ENCODE measurements around the gene MEX3C. TPM values are rescaled to one million over a fixed set of nuclear protein-coding genes. Genes with fewer than 3 reads are reported as not detected.
A peak's percentile ranks its signal among the peaks of the same experiment; 100 is the strongest.

MEX3C gene
- total and polyA plus RNA-seq, 12 donors: 7.0 to 38.9 (median 29.6) TPM

- DNase-seq: no peak
- TF ChIP-seq CTCF (IDR thresholded peaks at IDR 0.05) (no peak), POLR2A (IDR thresholded peaks at IDR 0.05) (no peak)
- no peak overlapping the region for H3K27ac ChIP-seq
- H3K36me3 ChIP-seq (replicated peaks in 1 of 2): no peaks in the 10 kb centered on the region
- intact Hi-C loops (cut with DNase I): no loop called here
- H3K9me3 ChIP-seq (replicated peaks in 1 of 3): no peaks in the 10 kb centered on the region
- no peaks in the 10 kb centered on the region for H3K27me3 ChIP-seq
- 67 to 75% (median 73%) methylated on average over 16 to 19 of the region's 19 CpGs for WGBS, 4 donors
- H3K4me1 ChIP-seq (replicated peaks in 1 of 2): no peaks in the 10 kb centered on the region
- H3K4me3 ChIP-seq: no peak overlapping the region
These were observed 43.7 kb downstream of the MEX3C start for GRCh38 chr18:51153659-51154371.

GRCh38 chr18:51151568-51152511, 45.6 kb downstream of the MEX3C start:
- no peak for DNase-seq
- no peaks in the 10 kb centered on the region for H3K9me3 ChIP-seq (replicated peaks in 1 of 3)
- WGBS, 4 donors: 77 to 85% (median 82%) methylated on average over 24 to 26 of the region's 26 CpGs
- TF ChIP-seq POLR2A (IDR thresholded peaks at IDR 0.05) (no peak), CTCF (IDR thresholded peaks at IDR 0.05) (no peak)
- no peak overlapping the region for H3K27ac ChIP-seq
- intact Hi-C loops (cut with DNase I): no loop called here
- no peaks in the 10 kb centered on the region for H3K36me3 ChIP-seq (replicated peaks in 1 of 2)
- no peak overlapping the region for H3K4me3 ChIP-seq
- no peaks in the 10 kb centered on the region for H3K27me3 ChIP-seq
- H3K4me1 ChIP-seq (replicated peaks in 1 of 2): no peaks in the 10 kb centered on the region

- DNase-seq: no peak
- Histone ChIP-seq H3K36me3 (replicated peaks in 1 of 2) (no peaks in the 10 kb centered on the region), H3K27ac (no peak overlapping the region), H3K4me3 (no peak overlapping the region), H3K27me3 (no peaks in the 10 kb centered on the region), H3K4me1 (replicated peaks in 1 of 2) (no peaks in the 10 kb centered on the region), H3K9me3 (replicated peaks in 1 of 3) (no peaks in the 10 kb centered on the region)
- intact Hi-C loops (cut with DNase I): no loop called here
- no peak for TF ChIP-seq CTCF (IDR thresholded peaks at IDR 0.05)
- TF ChIP-seq POLR2A (IDR thresholded peaks at IDR 0.05): no peak
- 85 to 93% (median 87%) methylated on average over 5 of the region's 5 CpGs for WGBS, 4 donors
These were observed 46.3 kb downstream of the MEX3C start for GRCh38 chr18:51151185-51151567.

- peak in 4 of 7 donors; percentile 23 to 50 (median 38) for DNase-seq
These were observed 47.3 kb downstream of the MEX3C start for GRCh38 chr18:51150113-51150700.

More at GRCh38 chr18:51150113-51150700, 47.3 kb downstream of the MEX3C start:
- 86 to 95% (median 90%) methylated on average over 5 to 6 of the region's 6 CpGs for WGBS, 4 donors
- Histone ChIP-seq H3K27ac (no peak overlapping the region), H3K36me3 (replicated peaks in 1 of 2) (no peaks in the 10 kb centered on the region), H3K4me3 (no peak overlapping the region), H3K27me3 (no peaks in the 10 kb centered on the region), H3K4me1 (replicated peaks in 1 of 2) (no peaks in the 10 kb centered on the region), H3K9me3 (replicated peaks in 1 of 3) (no peaks in the 10 kb centered on the region)
- intact Hi-C loops (cut with DNase I): no loop called here
- TF ChIP-seq POLR2A (IDR thresholded peaks at IDR 0.05) (no peak), CTCF (IDR thresholded peaks at IDR 0.05) (no peak)

All from adrenal gland (tissue), 12 donors.